Common myeloid progenitor, CD34-positive (primary cell): ENCODE measurements around the gene RBBP8NL.

ENCODE experiments used
- CTCF ChIA-PET: fragments of 350-600 bp; sonication (Branson Sonifier 250); formaldehyde crosslinking; loops from one replicate; lab custom pipeline; 2021; ENCODE audit warnings: antibody characterized with exemption; lab: Charles Lee
- POLR2A ChIA-PET: fragments of 350-600 bp; sonication (Branson Sonifier 250); formaldehyde crosslinking; loops from one replicate; lab custom pipeline; 2021; ENCODE audit warnings: antibody characterized with exemption; lab: Charles Lee
- DNase-seq, 3 donors: peaks; one replicate each; pipeline versions ENCODE4 v3.0.0 to v3.0.0-alpha.2; 2013
- H3K27ac ChIP-seq, 2 experiments: 1 replicate in 1 of 2; 2 replicates in 1 of 2; pipeline ENCODE4 v1.7.0; 2013; ENCODE audit warnings: inconsistent platforms in 2 of 2, low read length in 2 of 2, mild to moderate bottlenecking in 2 of 2, low read depth in 1 of 2, moderate library complexity in 1 of 2; ENCODE audit not compliant: severe bottlenecking in 2 of 2, insufficient read depth in 1 of 2, poor library complexity in 1 of 2
- H3K27me3 ChIP-seq, 5 experiments: replicated peaks in 2 of 5; 1 replicate in 3 of 5; 2 replicates in 2 of 5; pipeline versions ENCODE4 v1.6.1 to v1.7.0; 2013; ENCODE audit warnings: low read length in 4 of 5, mild to moderate bottlenecking in 2 of 5, moderate library complexity in 2 of 5, inconsistent platforms in 1 of 5; ENCODE audit not compliant: insufficient read depth in 5 of 5, control insufficient read depth in 4 of 5
- H3K36me3 ChIP-seq, 4 experiments: 1 replicate in 2 of 4; 2 replicates in 2 of 4; pipeline versions ENCODE4 v1.6.1 to v1.7.0; 2013; ENCODE audit warnings: low read length in 3 of 4, control low read depth in 1 of 4, mild to moderate bottlenecking in 1 of 4; ENCODE audit not compliant: control insufficient read depth in 4 of 4, insufficient read depth in 4 of 4
- H3K4me1 ChIP-seq, 4 experiments: 1 replicate in 3 of 4; 2 replicates in 1 of 4; pipeline versions ENCODE4 v1.6.1 to v1.7.1; 2013; ENCODE audit warnings: low read length in 3 of 4, mild to moderate bottlenecking in 3 of 4, control low read depth in 1 of 4, inconsistent platforms in 1 of 4, moderate library complexity in 1 of 4; ENCODE audit not compliant: control insufficient read depth in 4 of 4, insufficient read depth in 4 of 4; ENCODE audit errors: control extremely low read depth in 1 of 4
- H3K4me3 ChIP-seq, 7 experiments: 1 replicate in 4 of 7; 2 replicates in 3 of 7; pipeline versions ENCODE4 v1.5.1 to v1.7.0; 2013; ENCODE audit warnings: mild to moderate bottlenecking in 7 of 7, low read length in 6 of 7, moderate library complexity in 6 of 7, inconsistent platforms in 2 of 7, low read depth in 2 of 7, control low read depth in 1 of 7; ENCODE audit not compliant: insufficient read depth in 4 of 7, control insufficient read depth in 1 of 7; ENCODE audit errors: extremely low read depth in 1 of 7
- H3K9me3 ChIP-seq, 5 experiments: 1 replicate in 4 of 5; 2 replicates in 1 of 5; pipeline versions ENCODE4 v1.6.1 to v1.7.1; 2013; ENCODE audit warnings: low read length in 4 of 5, mild to moderate bottlenecking in 2 of 5, inconsistent platforms in 1 of 5, low read depth in 1 of 5, moderate library complexity in 1 of 5; ENCODE audit not compliant: control insufficient read depth in 4 of 5, insufficient read depth in 2 of 5; ENCODE audit errors: control extremely low read depth in 1 of 5
- WGBS: methylation state at CpG from one replicate; pipeline ENCODE4 v1.1.5; 2013; ENCODE audit not compliant: insufficient coverage; 5-methylcytosine and 5-hydroxymethylcytosine counted together

RBBP8NL gene

GRCh38 chr20:62409931-62410745, 17.2 kb downstream of the RBBP8NL start:
- H3K36me3 ChIP-seq, result no peaks in the 10 kb centered on the region
- H3K27ac ChIP-seq, result no peak overlapping the region
- CTCF ChIA-PET, result interaction anchor here (0.6 to 2.0 kb wide), 17 partner anchors 8 to 218 kb away, joined by 3 to 7 read pairs (median 3); partner anchors contain the start of gene RPS21
- H3K9me3 ChIP-seq, result no peaks in the 10 kb centered on the region
- POLR2A ChIA-PET, result interaction anchor here (0.6 to 0.7 kb wide), 2 partner anchors 76 to 288 kb away, joined by 3 to 6 read pairs; partner anchors contain the start of gene LSM14B
- peak overlapping the region in 2 of 7 experiments; percentile 49 to 59 for H3K4me3 ChIP-seq
- DNase-seq, result peak; percentile 72 to 86 (median 81)
- WGBS, result 4% methylated on average over 25 of the region's 30 CpGs
- peaks cover 0 to 34% (median 33%) of the 10 kb centered on the region in 4 experiments for H3K4me1 ChIP-seq
- H3K27me3 ChIP-seq, result no peaks in the 10 kb centered on the region

GRCh38 chr20:62409086-62409853, 18.1 kb downstream of the RBBP8NL start:
- POLR2A ChIA-PET, result no interaction called here
- CTCF ChIA-PET, result interaction anchor here (0.6 to 2.0 kb wide), 14 partner anchors 9 to 207 kb away, joined by 3 to 7 read pairs (median 4); partner anchors contain the start of gene RPS21
- WGBS, result 97% methylated on average over 12 of the region's 12 CpGs
- DNase-seq, result no peak
- Histone ChIP-seq H3K36me3 (no peaks in the 10 kb centered on the region), H3K9me3 (no peaks in the 10 kb centered on the region), H3K27ac (no peak overlapping the region), H3K27me3 (no peaks in the 10 kb centered on the region), H3K4me1 (peaks cover 0 to 35% (median 34%) of the 10 kb centered on the region in 4 experiments), H3K4me3 (peak overlapping the region in 1 of 7 experiments; percentile 19)

GRCh38 chr20:62408640-62409039, 18.7 kb downstream of the RBBP8NL start:
- WGBS, result 97% methylated on average over 10 of the region's 12 CpGs
- DNase-seq, result no peak
- ChIA-PET CTCF (interaction anchor here (2.0 kb wide), 1 partner anchor 208 kb away, joined by 7 read pairs; no protein-coding TSS in a partner anchor), POLR2A (no interaction called here)
- no peak overlapping the region for H3K4me3 ChIP-seq
- no peaks in the 10 kb centered on the region for H3K27me3 ChIP-seq
- H3K27ac ChIP-seq, result no peak overlapping the region
- no peaks in the 10 kb centered on the region for H3K9me3 ChIP-seq
- H3K4me1 ChIP-seq, result peaks cover 0 to 35% (median 34%) of the 10 kb centered on the region in 4 experiments
- no peaks in the 10 kb centered on the region for H3K36me3 ChIP-seq

- H3K4me1 ChIP-seq, result peaks cover 0 to 35% (median 34%) of the 10 kb centered on the region in 4 experiments
- CTCF ChIA-PET, result no interaction called here
- no peaks in the 10 kb centered on the region for H3K27me3 ChIP-seq
- H3K36me3 ChIP-seq, result peaks cover 0 to 3% (median 0%) of the 10 kb centered on the region in 4 experiments
- peak overlapping the region in 1 of 7 experiments; percentile 59 for H3K4me3 ChIP-seq
- WGBS, result 91% methylated on average over 14 of the region's 15 CpGs
- no peak for DNase-seq
- H3K27ac ChIP-seq, result no peak overlapping the region
- POLR2A ChIA-PET, result no interaction called here
- H3K9me3 ChIP-seq, result no peaks in the 10 kb centered on the region
These were observed 19.3 kb downstream of the RBBP8NL start for GRCh38 chr20:62408055-62408454.

- peak; percentile 90 to 95 (median 94) for DNase-seq
- Histone ChIP-seq H3K9me3 (no peaks in the 10 kb centered on the region), H3K4me3 (peak within 1 kb of the TSS; percentile 30 to 81 (median 70)), H3K27ac (peak within 1 kb of the TSS in 1 of 2 experiments; percentile 58), H3K4me1 (peaks cover 0 to 35% (median 34%) of the 10 kb centered on the region in 4 experiments), H3K36me3 (peaks cover 0 to 5% (median under 1%) of the 10 kb centered on the region in 4 experiments), H3K27me3 (no peaks in the 10 kb centered on the region)
- 6% methylated on average over 56 of the region's 73 CpGs for WGBS
- ChIA-PET CTCF (no interaction called here), POLR2A (interaction anchor here (0.6 kb wide), 1 partner anchor 1934 kb away, joined by 3 read pairs; no protein-coding TSS in a partner anchor)
These were observed 19.9 kb downstream of the RBBP8NL start, which contains the start of gene CABLES2 for GRCh38 chr20:62407221-62407992. CABLES2 (minus strand) TSS chr20:62407285; CDS start chr20:62407276, 9 bp downstream.

GRCh38 chr20:62406635-62407176, 20.6 kb downstream of the RBBP8NL start:
- peak overlapping the region; percentile 30 to 81 (median 70) for H3K4me3 ChIP-seq
- H3K4me1 ChIP-seq, result peaks cover 0 to 35% (median 34%) of the 10 kb centered on the region in 4 experiments
- peak overlapping the region in 1 of 2 experiments; percentile 58 for H3K27ac ChIP-seq
- WGBS, result under 1% methylated on average over 18 of the region's 42 CpGs
- CTCF ChIA-PET, result no interaction called here
- H3K27me3 ChIP-seq, result no peaks in the 10 kb centered on the region
- H3K36me3 ChIP-seq, result peaks cover 0 to 5% (median 2%) of the 10 kb centered on the region in 4 experiments
- H3K9me3 ChIP-seq, result no peaks in the 10 kb centered on the region
- DNase-seq, result no peak
- POLR2A ChIA-PET, result interaction anchor here (0.6 kb wide), 1 partner anchor 1933 kb away, joined by 3 read pairs; no protein-coding TSS in a partner anchor
